Measurements from ENCODE around the gene SMPD3. TPM values are rescaled to one million over a fixed set of nuclear protein-coding genes. Genes with fewer than 3 reads are reported as not detected.
A peak's percentile ranks its signal among the peaks of the same experiment; 100 is the strongest.

SMPD3 gene
- total and polyA plus RNA-seq, 9 of the 15 experiments (the other 6 are each of a cell fraction or from before 2014, with no cell fraction given), result 0.03 to 1.2 (median 0.18) TPM

GRCh38 chr16:68448360-68448970, at the start of gene SMPD3 (continued):
- TF ChIP-seq ZNF263 (CRISPR knock-in tag; IDR thresholded peaks at IDR 0.05; ENCODE audit: borderline replicate concordance), result no peak
- no peak for TF ChIP-seq CBX5 (IDR thresholded peaks at IDR 0.05; ENCODE audit: borderline replicate concordance, low read depth)
- no peak for TF ChIP-seq SIN3B (IDR thresholded peaks at IDR 0.05; ENCODE audit: low read depth)
- no peak for TF ChIP-seq THRAP3 (IDR thresholded peaks at IDR 0.05; ENCODE audit: borderline replicate concordance)
- peak; percentile 96 for TF ChIP-seq HCFC1 (IDR thresholded peaks at IDR 0.05; ENCODE audit: low read depth, low read length)
- no peak for TF ChIP-seq BCLAF1 (IDR thresholded peaks at IDR 0.05; ENCODE audit: borderline replicate concordance in 1 of 2, control insufficient read depth in 1 of 2, low read depth in 2 of 2, low read length in 1 of 2)
- no peak for TF ChIP-seq ZNF124 (CRISPR knock-in tag; IDR thresholded peaks at IDR 0.05)
- no peak; the same call in 1 of the 2 replicates for TF ChIP-seq CBX1 (IDR thresholded peaks at IDR 0.05; ENCODE audit: low read depth)
- TF ChIP-seq NEUROD1 (IDR thresholded peaks at IDR 0.05; ENCODE audit: borderline replicate concordance, low read depth, low read length, partially characterized antibody), result no peak
- no peak for TF ChIP-seq CREB3 (tag; conservative IDR thresholded peaks at IDR 0.05; ENCODE audit: low read depth)
- TF ChIP-seq UBTF (IDR thresholded peaks at IDR 0.05; ENCODE audit: borderline replicate concordance in 1 of 2, low read depth in 2 of 2, low read length in 2 of 2), result peak; percentile 99
- TF ChIP-seq ZNF586 (CRISPR knock-in tag; conservative IDR thresholded peaks at IDR 0.05), result no peak
- TF ChIP-seq FOXM1 (IDR thresholded peaks at IDR 0.05; ENCODE audit: low read depth), result no peak
- no peak for TF ChIP-seq FOXM1 (CRISPR knock-in tag; IDR thresholded peaks at IDR 0.05; ENCODE audit: low read depth)
- no peak for TF ChIP-seq BMI1 (IDR thresholded peaks at IDR 0.05; ENCODE audit: low read length)
- TF ChIP-seq NUFIP1 (IDR thresholded peaks at IDR 0.05; ENCODE audit: partially characterized antibody), result no peak
- TF ChIP-seq KDM5B (IDR thresholded peaks at IDR 0.05; ENCODE audit: insufficient replicate concordance, low read depth, low read length), result no peak
- no peak for TF ChIP-seq FOXP4 (CRISPR knock-in tag; IDR thresholded peaks at IDR 0.05; ENCODE audit: borderline replicate concordance)
- no peak for TF ChIP-seq HDAC3 (IDR thresholded peaks at IDR 0.05; ENCODE audit: borderline replicate concordance, partially characterized antibody)
- TF ChIP-seq MCM3 (IDR thresholded peaks at IDR 0.05), result no peak
